GM12878 (cell line): Measurements from ENCODE around the gene GAGE10. TPM values are rescaled to one million over a fixed set of nuclear protein-coding genes. Genes with fewer than 3 reads are reported as not detected.

ENCODE experiments used
- ATAC-seq: fragments of 200-7000 bp; cut with Tn5 transposase; 3 replicates; pipeline ENCODE4 v1.9.1; 2020; ENCODE audit warnings: mild to moderate bottlenecking, moderate library complexity
- BruUV-seq: library from RNA; stranded (reverse); fragments of 400-500 nt; replicated peaks from 2 replicates; lab custom pipeline; 2021; lab: Mats Ljungman, UMichigan
- CTCF ChIA-PET: fragments of 300-600 bp; sonication (Branson Sonifier 250); formaldehyde crosslinking; extraction: SDS; loops from one replicate; lab custom pipeline; 2021; ENCODE audit warnings: inconsistent platforms; lab: Yijun Ruan, JAX
- POLR2A ChIA-PET: fragments of 350-600 bp; formaldehyde crosslinking; extraction: SDS; loops from one replicate; lab custom pipeline; 2021; ENCODE audit warnings: inconsistent platforms; lab: Charles Lee
- RAD21 ChIA-PET: fragments of 300-600 bp; sonication (Branson Sonifier 250); formaldehyde crosslinking; loops from one replicate; lab custom pipeline; 2023; ENCODE audit warnings: antibody characterized with exemption; ENCODE audit not compliant: unreplicated experiment; lab: Charles Lee
- SMC1A ChIA-PET: fragments of 300-600 bp; sonication (Branson Sonifier 250); formaldehyde crosslinking; loops from one replicate; lab custom pipeline; 2023; ENCODE audit not compliant: unreplicated experiment, uncharacterized antibody; lab: Charles Lee
- DNase-seq: peaks from one replicate; pipeline ENCODE4 v3.0.0-alpha.2; 2011; ENCODE audit warnings: low read depth, low spot score
- FAIRE-seq: peaks from 3 replicates; lab custom pipeline; 2011; peaks lifted over from hg19 to GRCh38; lab: Jason Lieb, UNC
- H2AFZ ChIP-seq: 2 replicates; pipeline ENCODE4 v1.6.0; 2011; ENCODE audit warnings: low read depth, low read length, control low read depth; ENCODE audit not compliant: control insufficient read depth
- H3K27ac ChIP-seq: 2 replicates; pipeline ENCODE4 v1.5.1; 2011; ENCODE audit warnings: control low read depth; ENCODE audit not compliant: control insufficient read depth, insufficient read depth
- H3K27me3 ChIP-seq, 2 experiments: replicated peaks in 1 of 2; 2 replicates each; pipeline versions ENCODE4 v1.6.0 to v1.6.1; 2011; ENCODE audit warnings: low read length in 1 of 2; ENCODE audit not compliant: control insufficient read depth in 2 of 2, insufficient read depth in 2 of 2
- H3K36me3 ChIP-seq, 2 experiments: 2 replicates each; pipeline ENCODE4 v1.5.1; 2011; ENCODE audit warnings: low read length in 1 of 2; ENCODE audit not compliant: control insufficient read depth in 2 of 2, insufficient read depth in 2 of 2
- H3K4me1 ChIP-seq: 2 replicates; pipeline ENCODE4 v1.6.1; 2011; ENCODE audit warnings: mild to moderate bottlenecking, low read length, moderate library complexity, mixed read lengths; ENCODE audit not compliant: control insufficient read depth, insufficient read depth
- H3K4me2 ChIP-seq: 2 replicates; pipeline ENCODE4 v1.6.0; 2011; ENCODE audit warnings: control low read depth; ENCODE audit not compliant: control insufficient read depth, insufficient read depth
- H3K4me3 ChIP-seq: fragments of 200-600 bp; sonication (generic); 2 replicates; pipeline ENCODE4 v1.5.1; 2016
- H3K79me2 ChIP-seq: 2 replicates; pipeline ENCODE4 v1.6.0; 2011; ENCODE audit warnings: low read length; ENCODE audit not compliant: control insufficient read depth, insufficient read depth
- H3K9ac ChIP-seq: 2 replicates; pipeline ENCODE4 v1.8.0; 2011; ENCODE audit warnings: low read length, control low read depth, mixed read lengths; ENCODE audit not compliant: control insufficient read depth, insufficient read depth
- H3K9me3 ChIP-seq: replicated peaks from 3 replicates; pipeline ENCODE4 v1.5.1; 2011; ENCODE audit warnings: mild to moderate bottlenecking, low read length; ENCODE audit not compliant: control insufficient read depth, insufficient read depth
- H4K20me1 ChIP-seq: 2 replicates; pipeline ENCODE4 v1.6.0; 2011; ENCODE audit not compliant: control insufficient read depth, insufficient read depth
- ATF7 ChIP-seq: fragments of 450-650 bp; IDR thresholded peaks from 2 replicates; pipeline ENCODE4 v1.6.1; 2016; ENCODE audit warnings: low read depth, mild to moderate bottlenecking
- CHD1 ChIP-seq: IDR thresholded peaks from 2 replicates; pipeline ENCODE4 v1.6.1; 2012; ENCODE audit warnings: low read depth, low read length, improper control_type of control experiment
- HDAC6 ChIP-seq: fragments of 200-600 bp; sonication (generic); IDR thresholded peaks from one replicate; pipeline ENCODE4 v1.8.0; 2017; ENCODE audit warnings: antibody characterized with exemption; ENCODE audit not compliant: unreplicated experiment
- HSF1 ChIP-seq: fragments of 150-350 bp; IDR thresholded peaks from 2 replicates; pipeline ENCODE4 v1.6.1; 2014; ENCODE audit warnings: mild to moderate bottlenecking, low read depth, low read length
- KDM1A ChIP-seq: fragments of 200-600 bp; sonication (generic); IDR thresholded peaks from 2 replicates; pipeline ENCODE4 v1.6.1; 2016; ENCODE audit warnings: borderline replicate concordance
- MLLT1 ChIP-seq: fragments of 450-650 bp; IDR thresholded peaks from 2 replicates; pipeline ENCODE4 v1.6.1; 2016; ENCODE audit warnings: mild to moderate bottlenecking
- NR2C1 ChIP-seq: fragments of 450-650 bp; IDR thresholded peaks from 2 replicates; pipeline ENCODE4 v1.6.1; 2017; ENCODE audit warnings: antibody characterized with exemption, mild to moderate bottlenecking, moderate library complexity
- PAX5 ChIP-seq: IDR thresholded peaks from 2 replicates; pipeline ENCODE4 v1.6.1; 2011; ENCODE audit warnings: low read depth, low read length, borderline replicate concordance
- RBBP5 ChIP-seq: fragments of 200-600 bp; sonication (generic); conservative IDR thresholded peaks from 2 replicates; pipeline ENCODE4 v1.6.1; 2016
- SRF ChIP-seq, 2 experiments: IDR thresholded peaks; 2 replicates each; pipeline ENCODE4 v1.6.1; 2011; ENCODE audit warnings: low read depth in 2 of 2, low read length in 2 of 2, mild to moderate bottlenecking in 1 of 2, moderate library complexity in 1 of 2
- SUPT20H ChIP-seq: IDR thresholded peaks from 2 replicates; pipeline ENCODE4 v1.6.1; 2011; ENCODE audit warnings: low read depth, mild to moderate bottlenecking, low read length, moderate library complexity, borderline replicate concordance; ENCODE audit not compliant: control insufficient read depth
- TAF1 ChIP-seq: IDR thresholded peaks from 2 replicates; pipeline ENCODE4 v1.6.1; 2011; ENCODE audit warnings: mild to moderate bottlenecking, low read depth, low read length, borderline replicate concordance
- TCF12 ChIP-seq: IDR thresholded peaks from 2 replicates; pipeline ENCODE4 v1.6.1; 2011; ENCODE audit warnings: low read depth, mild to moderate bottlenecking, low read length
- USF1 ChIP-seq: IDR thresholded peaks from 2 replicates; pipeline ENCODE4 v1.6.1; 2011; ENCODE audit warnings: borderline replicate concordance, low read depth, mild to moderate bottlenecking, moderate library complexity, mixed read lengths, low read length; ENCODE audit not compliant: insufficient read depth; ENCODE audit errors: extremely low read length
- ZBTB40 ChIP-seq: fragments of 450-650 bp; IDR thresholded peaks from 2 replicates; pipeline ENCODE4 v1.6.1; 2016; ENCODE audit warnings: mild to moderate bottlenecking, moderate library complexity, borderline replicate concordance
- ZSCAN29 ChIP-seq: fragments of 450-650 bp; IDR thresholded peaks from 2 replicates; pipeline ENCODE4 v1.6.1; 2017; ENCODE audit warnings: mild to moderate bottlenecking, moderate library complexity
- WGBS: methylation state at CpG from one replicate; pipeline ENCODE4 v1.1.6; 2016; ENCODE audit warnings: low lambda C conversion rate; ENCODE audit not compliant: insufficient replicate concordance, insufficient coverage; ENCODE audit errors: missing lambda C conversion rate; 5-methylcytosine and 5-hydroxymethylcytosine counted together
- in situ Hi-C: fragments of 300-500 bp; cut with MboI; formaldehyde crosslinking; loops from 9 replicates; pipeline ENCODE4 v1.14.3; 2018; ENCODE audit warnings: mixed read lengths
- intact Hi-C: fragments of 100-400 bp; cut with micrococcal nuclease; formaldehyde crosslinking; loops from one replicate; pipeline ENCODE4 v1.14.2; 2022; ENCODE audit not compliant: unreplicated experiment
- polyA plus RNA-seq, 11 experiments: library from polyadenylated mRNA; depleted of rRNA in 4 of 11; unstranded in 6 of 11; stranded (reverse) in 5 of 11; fragments of >200 nt; fragmentation: Nextera tagmentation in 4 of 11; fragmentation: Illumina TruSeq in 1 of 11; extraction: Ambion mirVana in 4 of 11; extraction: Trizol in 1 of 11; gene quantifications; 1 replicate in 1 of 11; 2 replicates in 10 of 11; pipeline versions ENCODE4 v1.2.1 to v1.2.3, GENCODE V29; 2011 to 2016; ENCODE audit warnings: inconsistent platforms in 2 of 11, missing spikeins in 2 of 11, low read depth in 1 of 11
- total RNA-seq, 4 experiments: library from RNA; depleted of rRNA in 3 of 4; stranded (reverse); fragments of >200 nt in 3 of 4; fragmentation: Illumina TruSeq in 1 of 4; extraction: Trizol in 1 of 4; gene quantifications; 2 replicates each; pipeline versions ENCODE4 v1.2.1 to v1.2.3, GENCODE V29; 2013 to 2021

Gene GAGE10
- total and polyA plus RNA-seq, 10 of the 15 experiments (the other 5 are each of a cell fraction or from before 2014, with no cell fraction given), result not detected

GRCh38 chrX:49309401-49309981 lies 6.0 kb downstream of the GAGE10 start (continued):
- no peak for TF ChIP-seq KDM1A
- TF ChIP-seq ZSCAN29, result no peak
- TF ChIP-seq SUPT20H, result no peak
- no peak for TF ChIP-seq RBBP5
- no peak for TF ChIP-seq ATF7
- TF ChIP-seq, all 136 proteins: peak for 0

- 80% methylated on average over 18 of the region's 18 CpGs for WGBS
- ChIA-PET SMC1A (no interaction called here), POLR2A (no interaction called here), CTCF (no interaction called here), RAD21 (no interaction called here)
- Histone ChIP-seq H3K4me2 (no peak overlapping the region), H3K4me1 (peaks cover 5% of the 10 kb centered on the region), H3K9ac (no peak overlapping the region), H3K27ac (no peak overlapping the region), H3K36me3 (no peaks in the 10 kb centered on the region), H3K4me3 (no peak overlapping the region), H4K20me1 (no peaks in the 10 kb centered on the region), H2AFZ (no peak overlapping the region), H3K27me3 (no peaks in the 10 kb centered on the region), H3K79me2 (no peaks in the 10 kb centered on the region), H3K9me3 (no peaks in the 10 kb centered on the region)
- DNase-seq (no peak), FAIRE-seq (no peak), ATAC-seq (no peak)
- in situ Hi-C loops (no loop called here), intact Hi-C loops (no loop called here)
- no TSS peak for BruUV-seq
- TF ChIP-seq MLLT1, result no peak
- no peak for TF ChIP-seq PAX5
- TF ChIP-seq HDAC6, result no peak
- TF ChIP-seq TAF1, result no peak
- TF ChIP-seq ZBTB40, result no peak
- no peak for TF ChIP-seq CHD1
- TF ChIP-seq TCF12, result no peak
- no peak for TF ChIP-seq NR2C1
- no peak for TF ChIP-seq USF1
- TF ChIP-seq SRF (IDR thresholded peaks at IDR 0.05; ENCODE audit: low read depth in 2 of 2, low read length in 2 of 2), result no peak
- no peak for TF ChIP-seq HSF1
These were observed 6.9 kb downstream of the GAGE10 start for GRCh38 chrX:49310371-49310770.
